KOPT-K1 (cell line): ENCODE measurements around the gene NFU1.
"Not testable (repeated sequence)": the region's sequence is repeated elsewhere in the genome, so short reads cannot be mapped to it uniquely, and the experiment has no call there.

ENCODE experiments used
- H3K27ac ChIP-seq: fragments of 200-600 bp; sonication (generic); 2 replicates; pipeline ENCODE4 v1.5.1; 2016; ENCODE audit warnings: antibody characterized with exemption, mild to moderate bottlenecking, low read depth, low read length; ENCODE audit not compliant: poor library complexity, severe bottlenecking
- H3K36me3 ChIP-seq: fragments of 200-600 bp; sonication (generic); 2 replicates; pipeline ENCODE4 v1.5.1; 2017; ENCODE audit warnings: antibody characterized with exemption, mild to moderate bottlenecking, low read length, moderate library complexity; ENCODE audit not compliant: insufficient read depth
- H3K9me3 ChIP-seq: fragments of 200-600 bp; sonication (generic); 2 replicates; pipeline ENCODE4 v1.5.1; 2017; ENCODE audit warnings: antibody characterized with exemption, low read length, mild to moderate bottlenecking; ENCODE audit not compliant: insufficient read depth, poor library complexity, severe bottlenecking

NFU1 gene

DNA sequence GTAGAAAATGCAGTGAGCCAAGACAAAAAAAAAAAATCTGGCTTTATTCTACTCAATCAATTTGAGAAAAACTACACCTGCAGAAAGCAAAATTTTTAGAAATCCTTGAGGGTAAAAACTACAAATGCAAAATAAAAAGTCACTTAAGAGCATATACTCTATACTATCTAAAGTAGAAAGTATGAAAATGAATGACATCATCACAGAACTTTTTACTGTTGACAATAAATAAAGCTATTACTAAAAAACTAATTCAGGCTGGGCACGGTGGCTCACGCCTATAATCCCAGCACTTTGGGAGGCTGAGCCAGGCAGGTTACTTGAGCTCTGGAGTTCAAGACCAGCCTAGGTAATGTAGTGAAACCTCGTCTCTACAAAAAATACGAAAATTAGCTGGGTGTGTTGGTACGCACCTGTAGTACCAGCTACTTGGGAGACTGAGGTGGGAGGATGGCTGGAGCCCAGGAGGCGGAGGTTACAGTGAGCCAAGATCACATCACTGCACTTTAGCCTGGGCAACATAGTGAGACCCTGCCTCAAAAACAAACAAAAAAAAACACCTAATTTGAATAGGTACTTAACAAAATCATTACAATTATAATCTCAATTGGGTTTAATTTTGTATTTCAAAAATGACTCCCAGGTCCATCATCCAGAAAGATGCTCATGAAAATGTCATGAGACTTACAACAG is 7.6 kb downstream of the NFU1 start:
- Histone ChIP-seq H3K9me3 (no peaks in the 10 kb centered on the region), H3K27ac (no peak overlapping the region), H3K36me3 (peaks cover 48% of the 10 kb centered on the region)

DNA sequence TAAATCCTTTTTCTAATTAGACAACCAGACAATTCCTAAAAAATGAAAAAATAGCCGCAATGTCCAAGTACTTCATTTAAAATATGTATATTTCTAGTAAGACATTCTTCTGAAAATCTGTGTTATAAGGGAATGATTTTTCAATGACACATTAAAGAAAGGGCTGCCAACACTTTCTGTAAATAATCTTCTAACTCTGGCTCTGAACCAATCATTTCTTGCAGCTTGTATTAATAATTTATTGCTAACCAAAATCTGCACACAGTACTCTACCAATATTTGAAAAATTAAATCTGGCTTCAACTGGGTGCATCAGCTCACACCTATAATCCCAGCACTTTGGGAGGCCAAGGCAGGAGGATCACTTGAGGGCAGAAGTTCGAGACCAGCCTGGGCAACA is 8.3 kb downstream of the NFU1 start:
- Histone ChIP-seq H3K9me3 (no peaks in the 10 kb centered on the region), H3K36me3 (peaks cover 48% of the 10 kb centered on the region), H3K27ac (no peak overlapping the region)

DNA sequence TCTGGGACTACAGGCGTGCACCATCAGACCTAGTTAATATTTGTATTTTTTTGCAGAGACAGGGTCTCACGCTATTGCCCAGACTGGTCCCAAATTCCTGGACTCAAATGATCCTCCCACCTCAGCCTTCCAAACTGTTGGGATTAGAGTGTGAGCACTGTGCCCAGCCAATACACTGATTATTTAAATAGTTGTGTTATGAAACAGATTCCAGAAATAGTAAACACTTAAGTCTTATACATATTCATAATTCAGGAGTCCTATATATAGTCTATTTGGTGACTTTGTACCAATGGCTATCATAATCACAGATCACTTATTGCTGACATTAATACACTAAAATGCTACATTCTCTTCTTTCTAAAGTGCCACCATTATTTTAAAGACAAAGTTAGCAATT is 12.8 kb downstream of the NFU1 start:
- peaks cover 42% of the 10 kb centered on the region for H3K36me3 ChIP-seq

DNA sequence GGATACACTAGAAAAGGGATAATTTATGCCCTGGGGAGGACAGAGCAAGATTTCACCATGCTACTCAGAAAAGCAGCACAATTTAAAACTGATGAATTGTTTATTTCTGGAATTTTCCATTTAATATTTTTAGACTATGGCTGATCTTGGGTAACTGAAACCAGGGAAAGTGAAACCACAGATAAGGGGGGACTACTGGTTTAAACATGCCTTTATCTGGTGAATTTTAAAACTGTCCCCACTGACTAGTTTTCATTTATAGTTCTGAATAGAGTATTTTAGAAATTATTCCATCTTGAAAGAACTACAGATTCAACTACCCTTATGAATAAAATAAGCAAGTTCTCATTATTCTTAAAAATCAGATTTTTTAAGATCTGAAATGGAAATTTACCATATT is 15.0 kb downstream of the NFU1 start:
- peaks cover 42% of the 10 kb centered on the region for H3K36me3 ChIP-seq
- no peak overlapping the region for H3K27ac ChIP-seq

More for the DNA sequence above, 12.8 kb downstream of the NFU1 start:
- H3K27ac ChIP-seq: no peak overlapping the region
- H3K9me3 ChIP-seq: no peaks in the 10 kb centered on the region

DNA sequence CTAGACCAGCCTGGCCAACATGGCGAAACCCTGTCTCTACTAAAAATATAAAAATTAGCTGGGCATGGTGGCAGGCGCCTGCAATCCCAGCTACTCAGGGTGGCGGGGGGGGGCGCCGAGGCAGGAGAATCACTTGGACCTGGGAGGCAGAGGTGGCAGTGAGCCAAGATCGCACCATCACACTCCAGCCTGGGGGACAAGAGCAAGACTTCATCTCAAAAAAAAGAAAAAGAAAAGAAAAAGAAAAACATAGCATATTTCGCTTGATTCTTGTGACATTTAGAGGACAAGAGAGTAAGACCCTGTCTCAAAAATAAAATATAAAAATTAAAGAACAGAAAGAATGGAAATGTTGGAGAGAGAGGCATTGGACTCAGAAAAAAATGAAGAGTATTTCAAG is 18.1 kb downstream of the NFU1 start:
- H3K9me3 ChIP-seq, H3K27ac ChIP-seq: not testable (repeated sequence)
- peaks cover 54% of the 10 kb centered on the region for H3K36me3 ChIP-seq

More for the DNA sequence above, 15.0 kb downstream of the NFU1 start:
- H3K9me3 ChIP-seq: no peaks in the 10 kb centered on the region

DNA sequence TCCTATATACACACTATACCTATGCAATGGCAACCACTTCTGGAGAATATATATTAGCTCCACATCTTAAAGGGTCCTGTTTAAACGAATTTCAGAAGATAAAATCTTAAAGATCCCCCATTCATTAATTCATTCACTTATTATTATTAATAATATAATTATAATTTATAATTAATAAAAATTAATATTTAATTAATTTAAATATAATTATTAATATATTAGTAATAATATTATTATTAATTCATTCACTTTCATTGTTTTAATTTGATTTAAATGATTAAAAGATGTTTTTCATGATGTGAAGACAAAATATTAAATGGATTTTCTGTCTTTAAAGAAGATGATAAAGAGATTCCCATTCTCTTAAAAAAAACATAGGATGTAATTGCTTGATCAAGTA is 21.1 kb downstream of the NFU1 start:
- no peaks in the 10 kb centered on the region for H3K9me3 ChIP-seq
- H3K27ac ChIP-seq: no peak overlapping the region
- peaks cover 41% of the 10 kb centered on the region for H3K36me3 ChIP-seq

DNA sequence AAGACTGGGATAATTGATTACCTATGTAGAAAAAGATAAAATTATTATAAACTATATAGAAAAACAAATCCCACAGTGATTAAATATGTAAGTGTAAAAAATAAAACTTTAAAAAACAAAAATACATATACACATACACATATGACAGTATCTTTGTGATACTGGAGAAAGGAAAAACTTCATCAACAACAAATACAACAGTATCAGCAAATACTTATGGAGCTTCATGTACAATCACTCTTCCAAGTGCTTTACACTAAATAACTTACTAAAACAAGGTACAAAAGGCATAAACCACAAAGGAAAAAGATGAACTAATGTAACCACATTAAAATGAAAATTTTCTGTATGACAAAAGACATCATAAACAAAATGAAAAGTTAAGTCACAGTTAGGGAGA is 26.1 kb downstream of the NFU1 start:
- Histone ChIP-seq H3K27ac (no peak overlapping the region), H3K36me3 (peaks cover 36% of the 10 kb centered on the region), H3K9me3 (no peaks in the 10 kb centered on the region)

DNA sequence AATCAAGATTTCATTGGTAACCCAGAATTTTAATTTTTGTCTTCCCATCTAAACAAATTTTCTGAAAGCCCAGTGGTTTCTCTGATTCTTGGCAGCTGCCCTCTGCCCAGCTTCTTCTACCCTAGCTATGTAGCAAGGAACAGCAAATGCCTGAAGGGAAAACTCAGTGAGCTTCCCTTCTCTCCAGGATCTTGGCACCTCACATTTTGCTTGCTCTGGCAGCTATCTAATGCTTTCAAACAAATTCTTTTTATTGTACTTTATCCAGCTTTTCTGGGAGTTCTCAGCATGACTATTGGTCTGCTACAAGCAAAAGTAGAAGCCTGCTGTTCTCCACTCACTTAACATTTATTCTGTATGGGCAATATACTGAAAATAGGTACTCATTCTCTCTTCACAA is 31.9 kb downstream of the NFU1 start:
- peaks cover 46% of the 10 kb centered on the region for H3K36me3 ChIP-seq
- H3K9me3 ChIP-seq: peaks cover 16% of the 10 kb centered on the region
- no peak overlapping the region for H3K27ac ChIP-seq

DNA sequence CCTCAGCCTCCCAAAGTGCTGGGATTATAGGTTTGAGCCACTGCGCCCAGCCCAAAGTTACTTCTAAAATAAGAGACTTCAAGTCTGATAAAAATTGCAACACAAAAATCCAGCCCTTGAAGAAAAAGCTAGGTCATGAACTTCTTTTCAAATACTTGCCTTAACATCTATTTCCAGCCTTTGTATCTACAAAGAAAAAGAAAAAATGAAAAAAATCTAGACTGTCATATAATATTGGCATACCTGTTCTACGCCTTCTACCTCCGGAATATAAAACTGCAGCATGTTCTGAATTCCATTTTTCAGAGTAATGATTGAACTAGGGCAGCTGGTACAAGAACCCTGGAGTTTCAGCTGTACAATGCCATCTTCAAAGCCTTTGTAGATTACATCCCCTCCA is 37.1 kb downstream of the NFU1 start:
- Histone ChIP-seq H3K9me3 (peaks cover 16% of the 10 kb centered on the region), H3K27ac (no peak overlapping the region), H3K36me3 (peaks cover 52% of the 10 kb centered on the region)

DNA sequence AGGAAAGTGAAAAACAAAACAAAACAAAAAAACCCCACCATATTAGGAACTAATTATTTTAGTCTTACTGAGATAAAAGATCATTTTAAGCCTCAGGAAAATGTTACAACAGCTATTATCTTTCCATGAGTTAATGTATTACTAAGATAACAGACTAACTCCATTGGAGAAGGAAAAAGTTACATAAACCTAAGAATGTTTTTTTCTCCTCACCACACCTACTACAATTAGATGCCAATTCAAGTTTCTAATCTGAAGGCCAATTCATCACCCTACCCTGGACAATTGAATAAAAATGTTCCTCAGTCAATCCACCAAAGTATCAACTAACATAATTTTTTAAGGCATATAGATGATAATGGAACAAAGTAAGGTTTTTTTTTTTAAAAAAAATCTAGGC is 40.0 kb downstream of the NFU1 start:
- Histone ChIP-seq H3K36me3 (peaks cover 35% of the 10 kb centered on the region), H3K27ac (no peak overlapping the region), H3K9me3 (no peaks in the 10 kb centered on the region)

DNA sequence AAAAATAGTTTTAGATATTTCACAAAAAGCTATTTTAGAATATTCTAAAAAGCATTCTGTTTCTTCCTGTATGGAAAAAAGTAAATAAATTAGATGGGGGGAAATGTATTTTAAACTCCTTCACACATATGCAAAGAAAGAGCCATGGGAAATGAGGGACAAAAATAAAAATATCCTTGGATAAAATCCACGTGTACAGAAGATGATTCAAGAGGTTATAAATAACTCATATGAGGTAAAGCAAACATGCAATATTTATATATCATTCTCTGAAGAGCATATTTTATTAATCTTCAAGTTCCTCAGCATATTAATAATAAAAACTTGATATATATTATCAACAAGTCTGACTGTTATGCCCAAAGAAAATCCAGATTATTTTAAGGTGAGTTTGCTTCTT is 41.4 kb downstream of the NFU1 start:
- no peak overlapping the region for H3K27ac ChIP-seq
- peaks cover 35% of the 10 kb centered on the region for H3K36me3 ChIP-seq
- H3K9me3 ChIP-seq: no peaks in the 10 kb centered on the region

DNA sequence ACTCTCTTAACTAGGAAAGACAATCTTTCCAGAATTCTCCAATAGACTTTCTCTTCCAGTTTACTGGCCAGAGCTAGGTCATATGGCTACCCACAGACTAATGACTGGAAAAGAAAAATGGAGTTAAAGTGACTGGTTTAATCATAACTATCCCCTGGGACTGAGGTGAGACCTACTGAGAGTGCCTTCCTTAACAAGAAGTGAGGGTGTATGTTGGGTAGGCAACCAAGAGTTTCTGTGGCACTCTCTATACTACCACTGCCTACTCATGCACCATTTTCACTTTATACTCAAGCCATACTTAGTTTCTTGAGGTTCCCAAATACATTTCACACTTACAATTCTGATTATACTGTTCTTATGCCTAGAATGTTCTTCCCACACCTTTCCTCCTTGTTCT is 43.3 kb downstream of the NFU1 start:
- Histone ChIP-seq H3K36me3 (peaks cover 25% of the 10 kb centered on the region), H3K27ac (no peak overlapping the region), H3K9me3 (no peaks in the 10 kb centered on the region)

DNA sequence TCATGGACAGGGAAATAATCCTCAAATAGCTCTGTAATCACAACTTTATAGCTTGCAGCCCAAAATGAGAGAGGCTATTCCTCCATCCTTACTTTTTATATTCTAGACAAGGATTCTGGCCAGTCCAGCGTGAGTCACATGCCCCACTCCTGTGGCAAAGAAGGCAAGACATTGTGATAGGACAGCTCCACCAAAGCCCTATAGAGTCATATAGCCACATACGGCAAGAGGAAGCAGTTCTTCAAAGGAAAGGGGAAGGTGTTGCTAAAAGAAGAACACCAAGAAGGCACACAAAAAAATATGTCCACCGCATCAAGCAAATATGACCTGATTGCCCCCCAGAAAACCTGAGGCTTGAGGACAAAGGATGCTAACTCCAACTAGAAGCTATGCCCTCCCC is 46.8 kb downstream of the NFU1 start:
- H3K27ac ChIP-seq: no peak overlapping the region
- H3K9me3 ChIP-seq: no peaks in the 10 kb centered on the region
- peaks cover 10% of the 10 kb centered on the region; the same call in 1 of the 2 replicates for H3K36me3 ChIP-seq

DNA sequence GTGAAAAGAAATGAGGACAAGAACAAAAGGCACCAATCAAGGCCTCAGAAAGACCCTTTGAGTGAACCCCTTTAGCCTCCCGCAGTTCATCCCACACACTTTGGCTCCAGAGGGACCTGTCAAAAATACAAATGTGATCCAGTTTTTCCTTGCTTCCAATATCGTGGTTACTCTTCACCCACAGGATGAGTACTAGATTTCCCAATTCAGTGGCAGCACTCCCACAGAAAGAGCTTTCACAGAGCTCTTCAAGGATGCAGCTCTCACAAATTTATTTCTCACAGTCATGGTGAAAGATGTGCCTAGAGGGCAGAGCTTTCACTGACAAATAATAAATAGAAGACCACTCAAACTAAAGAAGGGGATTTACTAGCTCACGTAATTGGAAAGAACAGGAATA is 47.2 kb downstream of the NFU1 start:
- Histone ChIP-seq H3K9me3 (no peaks in the 10 kb centered on the region), H3K27ac (no peak overlapping the region), H3K36me3 (peaks cover 10% of the 10 kb centered on the region; the same call in 1 of the 2 replicates)

DNA sequence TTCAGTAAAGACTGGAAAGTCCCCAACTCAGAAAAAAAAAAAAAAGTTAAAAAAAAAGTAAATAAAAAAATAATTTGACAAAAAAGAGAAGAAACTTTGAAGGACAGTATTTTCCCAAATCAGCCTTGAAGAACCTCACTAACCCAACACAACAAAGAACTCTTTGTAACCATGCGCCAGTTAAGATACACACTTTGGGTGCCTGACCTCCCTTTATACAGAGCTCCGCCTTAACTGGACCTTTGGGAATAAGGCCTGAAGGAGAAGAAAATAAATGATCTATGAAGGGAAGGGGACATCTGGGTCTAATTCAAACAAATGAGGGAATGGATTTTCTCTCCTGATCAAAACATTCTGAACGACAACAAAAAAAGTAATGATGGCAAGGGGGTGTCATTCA is 48.0 kb downstream of the NFU1 start:
- Histone ChIP-seq H3K9me3 (no peaks in the 10 kb centered on the region), H3K36me3 (peaks cover 5% of the 10 kb centered on the region), H3K27ac (no peak overlapping the region)

DNA sequence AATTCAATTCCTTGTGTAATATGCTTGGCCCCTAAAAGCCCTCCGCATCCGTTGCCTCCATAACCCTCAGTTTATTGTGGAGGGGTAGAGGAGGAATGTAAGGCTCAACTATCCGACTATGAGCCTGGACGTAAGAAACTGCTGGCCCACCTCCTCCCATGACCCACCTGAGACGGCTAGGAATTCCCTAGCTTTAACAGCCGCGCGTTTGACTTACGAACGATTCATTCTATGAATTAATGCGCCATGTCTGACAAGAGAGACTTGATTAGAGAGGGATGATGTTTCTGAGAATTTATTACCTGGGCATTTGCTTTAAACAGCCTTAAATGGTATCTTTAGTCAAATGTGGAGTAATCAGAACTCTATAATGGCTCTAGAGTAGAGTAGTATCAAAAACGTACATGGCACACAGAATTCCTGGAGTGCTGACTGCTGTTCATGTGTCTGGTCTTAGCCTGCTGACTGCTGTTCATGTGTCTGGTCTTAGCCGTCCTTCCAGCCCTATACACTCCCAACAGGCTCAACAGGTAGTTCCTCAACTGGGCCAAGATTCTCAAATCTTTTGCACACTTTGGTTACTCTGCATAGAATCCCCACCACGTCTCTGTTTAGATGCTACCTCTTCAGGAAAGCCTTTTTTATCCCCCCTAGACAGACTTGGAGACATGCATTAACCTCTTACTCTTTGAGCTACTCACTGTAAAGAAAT is 49.3 kb downstream of the NFU1 start:
- Histone ChIP-seq H3K9me3 (no peaks in the 10 kb centered on the region), H3K27ac (peak overlapping the region; percentile 65), H3K36me3 (peaks cover 1% of the 10 kb centered on the region; the same call in 1 of the 2 replicates)
